KMS-11 (cell line): ENCODE data around the gene PRKACA.

Source experiments
- H2AFZ ChIP-seq: fragments of 200-600 bp; sonication (generic); 2 replicates; pipeline ENCODE4 v1.6.1; 2016; ENCODE audit warnings: antibody characterized with exemption, mixed run types, low read depth
- H3K27ac ChIP-seq: fragments of 200-600 bp; sonication (generic); 2 replicates; pipeline ENCODE4 v1.6.1; 2016; ENCODE audit warnings: mild to moderate bottlenecking, mixed run types
- H3K27me3 ChIP-seq: fragments of 200-600 bp; sonication (generic); 2 replicates; pipeline ENCODE4 v1.6.1; 2017; ENCODE audit warnings: mild to moderate bottlenecking, low read depth, mixed run types, moderate library complexity; ENCODE audit not compliant: insufficient read depth
- H3K36me3 ChIP-seq: fragments of 200-600 bp; sonication (generic); 2 replicates; pipeline ENCODE4 v1.6.1; 2017; ENCODE audit warnings: mild to moderate bottlenecking, mixed run types; ENCODE audit not compliant: insufficient read depth
- H3K4me1 ChIP-seq: fragments of 200-600 bp; sonication (generic); 2 replicates; pipeline ENCODE4 v1.6.1; 2016; ENCODE audit warnings: mild to moderate bottlenecking, low read depth, mixed run types; ENCODE audit not compliant: poor library complexity, severe bottlenecking
- H3K4me2 ChIP-seq: fragments of 200-600 bp; sonication (generic); 2 replicates; pipeline ENCODE4 v1.7.0; 2016; ENCODE audit warnings: mild to moderate bottlenecking, mixed run types
- H3K4me3 ChIP-seq: fragments of 200-600 bp; sonication (generic); IDR thresholded peaks from 2 replicates; pipeline ENCODE4 v1.6.1; 2017; ENCODE audit warnings: low read depth, low read length, mixed read lengths; ENCODE audit not compliant: insufficient read depth
- H3K79me2 ChIP-seq: fragments of 200-600 bp; sonication (generic); 2 replicates; pipeline ENCODE4 v1.6.1; 2016; ENCODE audit warnings: low read depth, mixed run types; ENCODE audit not compliant: insufficient read depth
- H3K9ac ChIP-seq: fragments of 200-600 bp; sonication (generic); 2 replicates; pipeline ENCODE4 v1.6.1; 2016; ENCODE audit warnings: mild to moderate bottlenecking, mixed run types
- H4K20me1 ChIP-seq: fragments of 200-600 bp; sonication (generic); 2 replicates; pipeline ENCODE4 v1.6.1; 2016; ENCODE audit warnings: mild to moderate bottlenecking, mixed run types; ENCODE audit not compliant: insufficient read depth
- TF ChIP-seq, protein P1 (sequence below): fragments of 200-600 bp; sonication (generic); conservative IDR thresholded peaks from 2 replicates; pipeline ENCODE4 v1.6.1; 2017; ENCODE audit warnings: low read depth, mild to moderate bottlenecking, antibody characterized with exemption, low read length, moderate library complexity, mixed read lengths

Gene PRKACA

DNA sequence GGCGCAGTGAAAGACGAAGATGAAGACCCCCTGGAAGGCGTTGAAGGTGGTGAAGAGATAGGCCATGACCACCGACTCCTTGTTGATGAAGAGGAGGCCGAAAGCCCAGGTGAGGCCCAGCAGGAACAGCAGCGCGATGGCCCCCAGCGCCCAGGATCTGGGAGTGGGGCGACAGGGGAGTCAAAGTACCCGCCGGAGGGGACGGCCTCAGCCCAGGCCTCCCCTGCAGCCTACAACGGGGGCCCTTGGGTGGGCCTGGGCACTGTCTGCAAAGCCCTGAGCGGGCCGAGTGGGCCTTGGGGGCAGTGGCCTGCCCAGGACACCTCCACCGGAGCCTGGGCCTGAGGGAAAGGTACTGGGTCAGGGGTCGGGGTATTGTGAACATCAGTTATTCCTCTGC lies 37.8 kb upstream of the PRKACA start:
- no peaks in the 10 kb centered on the region for H3K27me3 ChIP-seq
- H3K9ac ChIP-seq: no peak overlapping the region
- H3K27ac ChIP-seq: no peak overlapping the region
- no peaks in the 10 kb centered on the region for H3K4me1 ChIP-seq
- no peak overlapping the region for H3K4me2 ChIP-seq
- no peak overlapping the region for H3K4me3 ChIP-seq
- H2AFZ ChIP-seq: no peak overlapping the region
- H4K20me1 ChIP-seq: no peaks in the 10 kb centered on the region
- no peaks in the 10 kb centered on the region for H3K36me3 ChIP-seq
- H3K79me2 ChIP-seq: no peaks in the 10 kb centered on the region
- TF ChIP-seq, protein P1, sequence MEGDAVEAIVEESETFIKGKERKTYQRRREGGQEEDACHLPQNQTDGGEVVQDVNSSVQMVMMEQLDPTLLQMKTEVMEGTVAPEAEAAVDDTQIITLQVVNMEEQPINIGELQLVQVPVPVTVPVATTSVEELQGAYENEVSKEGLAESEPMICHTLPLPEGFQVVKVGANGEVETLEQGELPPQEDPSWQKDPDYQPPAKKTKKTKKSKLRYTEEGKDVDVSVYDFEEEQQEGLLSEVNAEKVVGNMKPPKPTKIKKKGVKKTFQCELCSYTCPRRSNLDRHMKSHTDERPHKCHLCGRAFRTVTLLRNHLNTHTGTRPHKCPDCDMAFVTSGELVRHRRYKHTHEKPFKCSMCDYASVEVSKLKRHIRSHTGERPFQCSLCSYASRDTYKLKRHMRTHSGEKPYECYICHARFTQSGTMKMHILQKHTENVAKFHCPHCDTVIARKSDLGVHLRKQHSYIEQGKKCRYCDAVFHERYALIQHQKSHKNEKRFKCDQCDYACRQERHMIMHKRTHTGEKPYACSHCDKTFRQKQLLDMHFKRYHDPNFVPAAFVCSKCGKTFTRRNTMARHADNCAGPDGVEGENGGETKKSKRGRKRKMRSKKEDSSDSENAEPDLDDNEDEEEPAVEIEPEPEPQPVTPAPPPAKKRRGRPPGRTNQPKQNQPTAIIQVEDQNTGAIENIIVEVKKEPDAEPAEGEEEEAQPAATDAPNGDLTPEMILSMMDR: no peak

DNA sequence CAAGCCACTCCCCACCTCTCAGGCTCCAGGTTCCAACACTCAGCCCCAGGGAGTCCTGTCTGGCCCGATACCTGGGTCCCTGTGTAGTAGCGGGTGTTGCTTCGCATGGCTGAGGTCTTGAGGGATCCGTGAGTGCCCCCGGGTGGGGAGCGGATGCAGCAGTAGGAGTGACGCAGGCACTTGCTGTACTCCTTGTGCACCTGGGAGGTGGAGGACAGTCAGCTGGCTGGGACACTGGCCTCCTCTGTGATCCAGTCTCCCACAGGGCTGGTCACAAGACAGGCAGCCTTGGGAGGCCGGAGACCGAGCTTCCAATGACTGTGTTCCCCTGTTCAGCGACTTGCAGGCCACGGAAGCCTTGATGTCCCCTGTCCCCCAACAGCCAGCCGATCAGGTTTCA lies 35.2 kb upstream of the PRKACA start:
- no peaks in the 10 kb centered on the region for H3K79me2 ChIP-seq
- TF ChIP-seq, protein P1: no peak
- H4K20me1 ChIP-seq: no peaks in the 10 kb centered on the region
- H3K4me2 ChIP-seq: no peak overlapping the region
- no peak overlapping the region for H2AFZ ChIP-seq
- no peaks in the 10 kb centered on the region for H3K27me3 ChIP-seq
- H3K36me3 ChIP-seq: no peaks in the 10 kb centered on the region
- H3K9ac ChIP-seq: no peak overlapping the region
- H3K27ac ChIP-seq: no peak overlapping the region
- H3K4me3 ChIP-seq: no peak overlapping the region
- H3K4me1 ChIP-seq: no peaks in the 10 kb centered on the region

DNA sequence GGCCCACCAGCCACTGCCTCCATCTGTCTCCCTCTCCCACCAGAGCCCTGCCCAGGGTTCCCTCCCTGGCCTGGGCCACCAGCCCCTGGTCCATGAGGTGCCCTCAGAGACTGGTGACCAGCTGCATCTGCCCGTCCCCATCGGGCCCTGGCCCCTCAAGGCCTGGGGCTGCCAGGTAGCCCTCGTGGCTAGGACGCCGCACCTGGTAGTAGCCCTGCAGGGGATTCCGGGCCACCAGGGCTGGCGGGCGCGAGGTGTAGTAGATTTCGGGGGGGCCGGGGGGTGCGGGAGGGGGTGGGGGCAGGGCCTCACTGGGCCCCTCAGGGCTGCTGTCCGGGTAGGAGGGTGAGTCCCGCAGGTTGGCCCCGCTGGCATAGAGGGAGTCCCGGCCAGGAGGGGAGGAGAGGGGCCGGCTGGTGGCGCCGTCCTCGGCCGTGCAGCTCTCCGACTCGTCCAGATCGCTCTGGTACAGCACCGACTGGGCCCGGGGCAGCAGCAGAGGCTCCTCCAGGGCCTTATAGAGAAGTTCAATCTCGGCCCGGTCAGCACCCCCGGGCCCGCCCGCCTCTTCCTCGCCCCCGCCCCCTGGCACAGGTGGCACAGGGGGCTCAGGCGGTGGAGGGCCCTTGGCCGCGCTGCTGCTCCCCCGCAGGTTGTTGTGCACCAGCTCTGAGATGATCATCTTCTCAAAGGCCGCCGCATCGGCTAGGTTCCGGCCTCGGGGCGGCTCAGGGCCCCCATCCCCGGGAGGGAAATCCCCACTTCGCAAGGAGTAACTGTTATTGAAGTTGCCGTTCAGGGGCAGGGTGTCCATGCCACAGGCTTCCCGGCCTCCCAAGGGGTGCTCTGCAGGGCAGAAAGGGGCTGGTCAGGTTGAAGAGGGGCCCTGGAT lies 33.5 kb upstream of the PRKACA start:
- H3K27ac ChIP-seq: no peak overlapping the region
- H3K9ac ChIP-seq: no peak overlapping the region
- H3K4me1 ChIP-seq: no peaks in the 10 kb centered on the region
- no peaks in the 10 kb centered on the region for H3K79me2 ChIP-seq
- no peaks in the 10 kb centered on the region for H3K36me3 ChIP-seq
- no peak overlapping the region for H2AFZ ChIP-seq
- H3K4me3 ChIP-seq: no peak overlapping the region
- H4K20me1 ChIP-seq: no peaks in the 10 kb centered on the region
- TF ChIP-seq, protein P1: no peak
- no peak overlapping the region for H3K4me2 ChIP-seq
- no peaks in the 10 kb centered on the region for H3K27me3 ChIP-seq

DNA sequence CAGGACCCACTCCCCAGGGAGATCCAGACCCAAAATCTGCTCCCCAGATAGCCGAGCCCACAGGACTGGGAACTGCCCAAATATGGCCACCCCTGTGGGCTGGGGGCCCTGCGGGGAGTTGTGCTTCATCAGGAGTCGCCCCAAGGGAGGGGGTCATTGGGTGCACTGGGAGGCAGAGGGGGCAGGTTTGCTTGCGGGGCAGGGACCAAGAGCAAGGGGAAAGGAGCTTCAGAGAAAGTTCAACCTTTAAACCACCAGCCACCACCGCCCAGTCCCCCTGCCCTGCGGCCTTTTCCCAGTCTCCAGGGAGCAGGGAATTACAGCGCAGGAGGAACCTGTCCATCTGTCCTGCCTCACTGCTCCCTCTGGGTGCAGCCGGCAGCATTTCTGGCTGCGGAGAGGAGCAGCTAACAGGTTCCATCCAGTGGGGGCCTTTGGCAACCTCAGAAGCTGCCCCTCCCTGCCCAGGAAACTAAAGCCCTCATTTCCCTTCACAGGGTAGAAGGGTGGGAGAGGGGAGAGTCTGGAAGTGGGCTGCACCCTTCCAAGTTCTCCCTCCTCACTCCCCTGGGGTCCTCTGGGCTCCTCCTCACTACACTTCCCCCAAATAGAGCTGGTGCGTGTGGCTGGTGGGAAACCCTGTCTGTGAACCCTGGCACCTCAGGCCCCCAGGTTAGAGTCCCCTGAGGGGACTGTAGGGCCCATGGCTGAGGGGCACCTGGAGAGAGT lies 32.6 kb upstream of the PRKACA start:
- H3K36me3 ChIP-seq: no peaks in the 10 kb centered on the region
- H3K4me3 ChIP-seq: no peak overlapping the region
- no peaks in the 10 kb centered on the region for H3K4me1 ChIP-seq
- no peak overlapping the region for H2AFZ ChIP-seq
- no peaks in the 10 kb centered on the region for H3K27me3 ChIP-seq
- no peak overlapping the region for H3K4me2 ChIP-seq
- H3K79me2 ChIP-seq: no peaks in the 10 kb centered on the region
- H3K9ac ChIP-seq: no peak overlapping the region
- TF ChIP-seq, protein P1: no peak
- no peak overlapping the region for H3K27ac ChIP-seq
- no peaks in the 10 kb centered on the region for H4K20me1 ChIP-seq
